Activated naive CD4-positive, alpha-beta T cell treated with anti-CD3 and anti-CD28 coated beads, Interleukin-2, amount 50 U/mL, for 24 hours (primary cell): ENCODE measurements around the gene FOXI3.
"Not testable (repeated sequence)": the region's sequence is repeated elsewhere in the genome, so short reads cannot be mapped to it uniquely, and the experiment has no call there.

ENCODE experiments used
- H3K27ac Mint-ChIP-seq: one replicate; pipeline ENCODE4 v1.8.0; 2021; ENCODE audit warnings: mild to moderate bottlenecking, mixed read lengths
- H3K27me3 Mint-ChIP-seq: one replicate; pipeline ENCODE4 v1.8.0; 2021; ENCODE audit warnings: mixed read lengths
- H3K36me3 Mint-ChIP-seq: one replicate; pipeline ENCODE4 v1.8.0; 2021; ENCODE audit warnings: mixed read lengths
- H3K4me1 Mint-ChIP-seq: one replicate; pipeline ENCODE4 v1.8.0; 2021; ENCODE audit warnings: mixed read lengths
- H3K4me3 Mint-ChIP-seq: one replicate; pipeline ENCODE4 v1.8.0; 2021; ENCODE audit warnings: mild to moderate bottlenecking, mixed read lengths
- H3K9me3 Mint-ChIP-seq: one replicate; pipeline ENCODE4 v1.8.0; 2021; ENCODE audit warnings: mixed read lengths

The FOXI3 gene

DNA sequence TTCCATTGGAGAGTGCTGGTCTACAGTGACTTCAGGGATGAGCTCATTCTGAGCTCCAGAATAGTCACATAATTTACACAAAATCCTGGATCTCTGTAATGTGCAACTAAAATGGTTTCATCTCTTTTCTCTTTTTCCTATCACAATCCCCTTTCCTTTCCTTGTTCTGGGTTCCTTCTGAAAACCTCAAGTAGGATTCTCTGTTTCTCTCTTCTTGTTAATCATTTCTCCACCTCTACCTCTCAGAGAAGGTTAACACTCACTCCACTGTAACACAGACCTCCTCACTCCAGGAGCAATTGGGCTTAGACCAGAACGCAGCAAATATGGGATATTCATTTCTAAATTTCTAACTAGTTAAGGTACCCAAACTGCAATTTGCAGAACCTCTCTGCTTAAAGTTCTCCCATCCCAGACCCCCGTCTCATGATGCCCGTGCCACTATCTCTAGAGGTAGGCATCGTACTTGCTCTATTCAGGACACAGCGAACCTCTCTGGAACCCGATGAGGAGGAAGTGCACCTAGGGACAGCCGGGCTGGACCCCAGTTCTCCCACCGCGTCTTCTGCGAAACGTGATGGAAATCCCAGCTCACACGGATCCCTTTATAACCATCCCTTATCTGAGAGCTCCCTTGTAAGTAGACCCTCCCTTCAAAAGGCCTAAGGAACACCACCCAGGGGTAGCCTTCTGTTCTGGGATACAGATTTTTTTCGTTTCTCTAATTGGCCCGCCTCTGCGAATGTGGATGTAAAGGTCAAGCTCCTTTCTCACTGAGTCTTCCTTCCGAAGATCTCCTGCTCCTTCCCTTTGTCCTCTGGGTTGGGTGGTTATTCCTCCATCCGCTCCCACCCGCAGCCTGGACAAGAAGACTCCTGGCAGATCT, 1.3 kb downstream of the FOXI3 start:
- Mint-ChIP-seq H3K27me3 (peaks cover 48% of the 10 kb centered on the region), H3K36me3 (no peaks in the 10 kb centered on the region), H3K27ac (no peak overlapping the region), H3K4me1 (peaks cover 5% of the 10 kb centered on the region), H3K9me3 (no peaks in the 10 kb centered on the region), H3K4me3 (peak overlapping the region; percentile 75)

DNA sequence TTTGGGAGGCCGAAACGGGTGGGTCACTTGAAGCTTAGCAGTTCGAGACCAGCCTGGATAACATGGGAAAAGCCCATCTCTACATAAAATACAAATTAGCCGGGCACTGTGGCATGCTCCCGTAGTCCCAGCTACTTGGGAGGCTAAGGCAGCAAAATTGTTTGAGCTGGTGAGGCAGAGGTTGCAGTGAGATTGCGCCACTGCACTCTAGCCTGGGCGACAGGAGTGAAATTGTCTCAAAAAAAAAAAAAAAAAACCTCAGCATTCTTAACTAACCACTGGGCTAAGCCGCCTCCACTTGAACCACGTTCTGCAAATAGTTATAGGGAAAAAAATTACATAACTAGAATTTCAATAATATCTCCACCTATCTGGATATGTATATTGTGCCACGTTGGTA, 2.3 kb downstream of the FOXI3 start:
- no peak overlapping the region for H3K4me3 Mint-ChIP-seq
- no peaks in the 10 kb centered on the region for H3K36me3 Mint-ChIP-seq
- H3K27me3 Mint-ChIP-seq = peaks cover 47% of the 10 kb centered on the region
- H3K9me3 Mint-ChIP-seq = no peaks in the 10 kb centered on the region
- H3K27ac Mint-ChIP-seq = no peak overlapping the region
- peaks cover 5% of the 10 kb centered on the region for H3K4me1 Mint-ChIP-seq

- Mint-ChIP-seq H3K36me3 (no peaks in the 10 kb centered on the region), H3K27ac (no peak overlapping the region), H3K4me3 (no peak overlapping the region), H3K27me3 (peaks cover 48% of the 10 kb centered on the region), H3K9me3 (no peaks in the 10 kb centered on the region), H3K4me1 (peaks cover 5% of the 10 kb centered on the region)
Measured at GRCh38 chr2:88448248-88448647, 4.2 kb downstream of the FOXI3 start.

GRCh38 chr2:88443353-88443938, 9.0 kb downstream of the FOXI3 start:
- H3K27me3 Mint-ChIP-seq = peaks cover 30% of the 10 kb centered on the region
- no peaks in the 10 kb centered on the region for H3K36me3 Mint-ChIP-seq
- no peak overlapping the region for H3K4me3 Mint-ChIP-seq
- no peak overlapping the region for H3K27ac Mint-ChIP-seq
- no peaks in the 10 kb centered on the region for H3K4me1 Mint-ChIP-seq
- no peaks in the 10 kb centered on the region for H3K9me3 Mint-ChIP-seq

DNA sequence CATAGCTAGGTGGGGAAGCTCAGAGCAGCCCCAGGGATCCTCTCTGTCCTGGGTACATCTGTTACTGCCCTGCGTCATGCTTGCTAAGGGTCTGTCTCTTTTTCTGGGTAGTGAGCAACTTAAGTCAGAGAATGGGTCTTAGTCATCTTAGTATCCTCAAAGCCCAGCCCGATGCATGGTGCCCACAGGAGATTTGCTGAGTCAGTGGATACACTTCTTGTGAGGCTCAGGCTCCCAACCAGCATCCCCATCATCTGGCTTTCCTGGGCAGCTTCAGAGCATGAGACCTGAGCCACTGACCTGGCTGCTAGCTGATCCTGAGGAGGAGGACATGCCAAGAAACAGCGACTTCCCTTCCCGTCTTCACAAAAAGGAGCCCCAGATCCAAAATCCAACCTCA, 10.0 kb downstream of the FOXI3 start:
- peaks cover 23% of the 10 kb centered on the region for H3K27me3 Mint-ChIP-seq
- H3K27ac Mint-ChIP-seq = no peak overlapping the region
- H3K4me3 Mint-ChIP-seq = no peak overlapping the region
- no peaks in the 10 kb centered on the region for H3K9me3 Mint-ChIP-seq
- no peaks in the 10 kb centered on the region for H3K36me3 Mint-ChIP-seq
- H3K4me1 Mint-ChIP-seq = no peaks in the 10 kb centered on the region

DNA sequence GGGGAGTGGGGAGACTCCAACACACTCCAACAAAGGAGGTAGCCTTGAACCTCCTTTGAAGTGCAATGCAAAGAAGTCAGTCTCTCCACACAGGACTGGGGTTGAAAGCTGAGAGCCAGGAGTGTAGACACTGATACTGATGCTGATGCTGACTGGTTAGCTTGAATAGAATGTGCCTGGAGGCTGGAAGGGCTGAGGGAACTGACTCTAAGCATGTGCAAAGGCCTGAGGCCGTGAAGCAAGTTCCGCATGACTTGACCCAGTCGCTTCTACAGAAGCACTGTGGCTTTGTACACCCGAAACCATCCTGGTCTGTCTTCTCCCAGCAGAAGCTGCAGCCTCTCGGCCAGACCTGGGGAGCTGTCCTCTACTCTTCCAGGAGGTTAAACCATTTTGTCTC, 10.4 kb downstream of the FOXI3 start:
- H3K9me3 Mint-ChIP-seq = no peaks in the 10 kb centered on the region
- H3K4me1 Mint-ChIP-seq = no peaks in the 10 kb centered on the region
- no peak overlapping the region for H3K27ac Mint-ChIP-seq
- peaks cover 19% of the 10 kb centered on the region for H3K27me3 Mint-ChIP-seq
- no peaks in the 10 kb centered on the region for H3K36me3 Mint-ChIP-seq
- H3K4me3 Mint-ChIP-seq = no peak overlapping the region

GRCh38 chr2:88437010-88437409, 15.5 kb downstream of the FOXI3 start:
- no peak overlapping the region for H3K4me3 Mint-ChIP-seq
- no peak overlapping the region for H3K27ac Mint-ChIP-seq
- H3K4me1 Mint-ChIP-seq = no peaks in the 10 kb centered on the region

GRCh38 chr2:88429929-88430328, 22.6 kb downstream of the FOXI3 start:
- Mint-ChIP-seq H3K27ac (no peak overlapping the region), H3K36me3 (no peaks in the 10 kb centered on the region)

More at GRCh38 chr2:88437010-88437409, 15.5 kb downstream of the FOXI3 start:
- Mint-ChIP-seq H3K36me3 (no peaks in the 10 kb centered on the region), H3K9me3 (no peaks in the 10 kb centered on the region), H3K27me3 (peaks cover 15% of the 10 kb centered on the region)

GRCh38 chr2:88423733-88424132, 28.8 kb downstream of the FOXI3 start:
- no peaks in the 10 kb centered on the region for H3K9me3 Mint-ChIP-seq

More at GRCh38 chr2:88429929-88430328, 22.6 kb downstream of the FOXI3 start:
- Mint-ChIP-seq H3K4me1 (no peaks in the 10 kb centered on the region), H3K9me3 (no peaks in the 10 kb centered on the region), H3K27me3 (peaks cover 1% of the 10 kb centered on the region), H3K4me3 (no peak overlapping the region)

DNA sequence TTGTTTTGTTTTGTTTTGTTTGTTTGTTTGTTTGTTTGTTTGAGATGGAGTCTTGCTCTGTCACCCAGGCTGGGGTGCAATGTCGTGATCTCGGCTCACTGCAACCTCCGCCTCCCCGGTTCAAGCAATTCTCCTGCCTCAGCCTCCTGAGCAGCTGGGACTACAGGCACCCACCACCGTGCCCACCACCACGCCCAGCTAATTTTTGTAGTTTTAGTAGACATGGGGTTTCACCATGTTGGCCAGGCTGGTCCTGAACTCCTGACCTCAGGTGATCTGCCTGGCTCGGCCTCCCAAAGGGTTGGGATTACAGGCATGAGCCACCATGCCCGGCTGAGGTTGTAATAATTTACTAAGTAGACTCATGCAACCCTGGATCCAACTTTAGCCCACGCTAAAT, 33.4 kb downstream of the FOXI3 start:
- peaks cover 15% of the 10 kb centered on the region for H3K27me3 Mint-ChIP-seq
- H3K36me3 Mint-ChIP-seq, H3K4me1 Mint-ChIP-seq, H3K4me3 Mint-ChIP-seq, H3K27ac Mint-ChIP-seq, H3K9me3 Mint-ChIP-seq: not testable (repeated sequence)

More at GRCh38 chr2:88423733-88424132, 28.8 kb downstream of the FOXI3 start:
- Mint-ChIP-seq H3K27me3 (peaks cover 8% of the 10 kb centered on the region), H3K36me3 (no peaks in the 10 kb centered on the region), H3K27ac (no peak overlapping the region), H3K4me1 (no peaks in the 10 kb centered on the region), H3K4me3 (no peak overlapping the region)

DNA sequence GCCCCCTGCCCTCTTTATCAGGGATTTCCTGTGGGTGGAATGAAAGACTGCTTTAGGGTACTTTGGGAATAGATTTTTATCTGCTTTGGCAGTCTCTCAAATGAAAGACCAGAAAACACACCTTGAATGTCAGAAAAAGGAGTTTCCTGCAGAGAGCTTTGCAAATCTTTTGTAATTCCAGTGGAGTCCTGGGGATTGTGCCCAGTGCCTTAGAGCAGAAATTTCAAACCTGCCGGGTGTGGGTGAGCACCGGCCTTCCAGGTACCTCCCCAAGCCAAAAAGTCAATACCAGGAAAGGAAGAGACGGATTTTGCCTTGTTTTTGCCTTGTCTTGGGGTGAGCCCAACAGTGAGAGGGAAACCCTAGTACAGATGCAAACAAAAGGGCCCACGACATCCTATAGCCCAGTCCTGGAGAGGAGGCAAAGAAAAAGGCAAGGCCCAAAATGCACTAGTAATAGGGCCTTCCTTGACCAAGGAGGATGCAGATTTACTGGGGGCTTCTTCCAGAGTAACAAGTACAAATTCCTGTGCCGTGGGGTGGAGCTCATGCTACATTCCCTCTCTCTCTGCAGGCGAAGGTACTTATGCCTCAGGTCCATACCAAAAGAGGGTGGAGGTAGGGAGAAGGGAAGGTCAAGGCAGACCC, 36.4 kb downstream of the FOXI3 start:
- Mint-ChIP-seq H3K4me1 (no peaks in the 10 kb centered on the region), H3K27ac (no peak overlapping the region), H3K9me3 (no peaks in the 10 kb centered on the region), H3K27me3 (peaks cover 11% of the 10 kb centered on the region), H3K4me3 (no peak overlapping the region), H3K36me3 (no peaks in the 10 kb centered on the region)

DNA sequence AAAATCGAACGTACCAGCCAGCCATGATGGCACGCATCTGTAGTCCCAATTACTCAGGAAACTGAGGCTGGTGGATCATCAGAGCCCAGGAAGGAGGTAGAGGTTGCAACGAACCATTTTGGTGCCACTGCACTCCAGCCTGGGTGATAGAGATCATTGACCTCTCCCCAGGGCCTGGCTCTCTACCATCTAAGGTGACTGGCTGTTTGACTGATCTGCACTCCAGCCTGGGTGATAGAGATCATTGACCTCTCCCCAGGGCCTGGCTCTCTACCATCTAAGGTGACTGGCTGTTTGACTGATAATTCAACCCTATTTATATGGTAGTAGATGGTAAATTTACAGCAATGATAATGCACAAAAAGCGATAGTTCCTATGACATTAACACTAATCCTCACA, 43.6 kb downstream of the FOXI3 start:
- not testable (repeated sequence) for H3K27ac Mint-ChIP-seq, H3K27me3 Mint-ChIP-seq, H3K4me1 Mint-ChIP-seq, H3K4me3 Mint-ChIP-seq, H3K9me3 Mint-ChIP-seq, H3K36me3 Mint-ChIP-seq

DNA sequence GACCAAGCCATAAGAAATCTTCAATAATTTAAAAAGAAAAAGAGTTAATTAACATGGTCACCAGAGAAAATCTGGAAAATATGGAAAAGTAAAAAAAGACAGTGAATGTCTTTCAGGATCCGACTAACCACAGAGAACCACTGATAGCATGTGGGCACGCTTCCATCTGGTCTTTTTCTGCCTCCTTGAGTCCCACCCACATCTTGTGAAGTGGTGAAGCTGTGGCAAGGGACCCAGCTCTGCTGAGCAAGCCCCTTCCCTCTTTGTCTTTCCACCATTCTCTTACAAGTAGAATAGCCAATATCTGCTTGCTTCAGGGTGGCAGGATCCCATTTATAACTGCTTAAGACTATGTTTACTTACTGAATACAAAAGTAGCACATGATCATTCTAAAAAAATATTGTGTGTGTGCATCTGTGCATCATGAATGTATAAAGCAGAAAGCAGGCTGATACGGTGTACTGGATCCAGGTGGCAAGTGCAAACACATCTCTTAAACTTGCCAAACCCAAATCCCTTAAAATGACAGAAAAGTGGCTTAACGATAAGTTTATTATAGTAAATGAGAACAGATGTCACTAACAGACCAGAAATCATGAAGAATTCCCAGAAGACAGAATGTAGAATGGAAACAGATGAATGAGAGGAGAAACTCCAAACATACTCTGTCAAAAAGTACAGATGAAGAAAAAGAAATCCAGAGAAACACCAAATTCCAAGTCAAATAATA, 52.3 kb downstream of the FOXI3 start:
- no peaks in the 10 kb centered on the region for H3K4me1 Mint-ChIP-seq
- H3K27me3 Mint-ChIP-seq = peaks cover 13% of the 10 kb centered on the region
- no peaks in the 10 kb centered on the region for H3K9me3 Mint-ChIP-seq
- no peak overlapping the region for H3K27ac Mint-ChIP-seq
- H3K4me3 Mint-ChIP-seq = no peak overlapping the region
- no peaks in the 10 kb centered on the region for H3K36me3 Mint-ChIP-seq

DNA sequence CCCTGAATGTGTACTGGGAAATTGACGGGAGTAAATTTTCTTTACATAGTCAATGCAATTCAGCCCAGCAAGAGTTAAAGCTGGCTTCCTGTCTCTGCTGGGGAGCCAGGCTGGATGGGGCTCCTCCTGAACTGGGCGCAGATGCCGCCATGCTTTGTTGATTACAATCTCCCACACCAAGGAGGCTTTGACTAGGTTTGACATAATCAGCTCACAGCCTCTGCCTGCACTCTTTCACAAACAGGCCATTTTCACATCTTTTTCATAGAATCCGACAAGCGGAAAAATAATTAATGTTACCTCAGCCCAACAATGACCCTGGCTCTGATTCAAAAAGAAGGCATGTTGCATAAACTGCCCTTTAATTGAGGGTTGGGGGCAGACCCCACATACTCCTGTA, 54.3 kb downstream of the FOXI3 start:
- no peaks in the 10 kb centered on the region for H3K9me3 Mint-ChIP-seq
- H3K36me3 Mint-ChIP-seq = no peaks in the 10 kb centered on the region
- peaks cover 17% of the 10 kb centered on the region for H3K27me3 Mint-ChIP-seq
- H3K27ac Mint-ChIP-seq = no peak overlapping the region
- no peak overlapping the region for H3K4me3 Mint-ChIP-seq
- no peaks in the 10 kb centered on the region for H3K4me1 Mint-ChIP-seq
